Gastroesophageal sphincter (tissue), 4 donors: ENCODE data around the gene TTLL9. TPM values are rescaled to one million over a fixed set of nuclear protein-coding genes. Genes with fewer than 3 reads are reported as not detected.

Experiments
- ATAC-seq: fragments of 150-250 bp; one replicate; pipeline ENCODE4 v1.9.1; 2016; ENCODE audit warnings: mild to moderate bottlenecking, moderate library complexity
- H3K27ac ChIP-seq, 4 donors: fragments of 200-600 bp; sonication (generic) in 3 of 4; 1 replicate in 3 of 4; 2 replicates in 1 of 4; pipeline ENCODE4 v1.5.1; 2016 to 2019
- H3K27me3 ChIP-seq: fragments of 200-600 bp; sonication (generic); one replicate; pipeline ENCODE4 v1.5.1; 2019
- H3K36me3 ChIP-seq, 2 donors: fragments of 200-600 bp; sonication (generic); one replicate each; pipeline ENCODE4 v1.5.1; 2019; ENCODE audit warnings: control low read depth in 1 of 2
- H3K4me1 ChIP-seq, 3 donors: fragments of 200-600 bp; sonication (generic); 1 replicate in 2 of 3; 2 replicates in 1 of 3; pipeline ENCODE4 v1.5.1; 2016 to 2019; ENCODE audit warnings: control low read depth in 2 of 3
- H3K4me3 ChIP-seq, 2 donors: fragments of 200-600 bp; sonication (generic); one replicate each; pipeline ENCODE4 v1.5.1; 2019; ENCODE audit warnings: mild to moderate bottlenecking in 1 of 2, moderate library complexity in 1 of 2
- H3K9me3 ChIP-seq, 3 donors: fragments of 200-600 bp; sonication (generic); one replicate each; pipeline ENCODE4 v1.5.1; 2017 to 2019; ENCODE audit warnings: control low read depth in 2 of 3
- CTCF ChIP-seq, 4 experiments: fragments of 200-600 bp in 2 of 4; fragments of 450-650 bp in 2 of 4; sonication (generic) in 1 of 4; IDR thresholded peaks; one replicate each; pipeline ENCODE4 v1.5.1; 2017 to 2019; ENCODE audit warnings: antibody characterized with exemption in 4 of 4, mild to moderate bottlenecking in 2 of 4, moderate library complexity in 2 of 4
- EP300 ChIP-seq: sonication (generic); formaldehyde crosslinking; IDR thresholded peaks from one replicate; pipeline ENCODE4 v1.6.1; 2017; ENCODE audit warnings: antibody characterized with exemption, mild to moderate bottlenecking
- POLR2A ChIP-seq, 2 donors: fragments of 450-650 bp; IDR thresholded peaks; one replicate each; pipeline ENCODE4 v1.6.1; 2017; ENCODE audit warnings: antibody characterized with exemption in 2 of 2, mild to moderate bottlenecking in 2 of 2, moderate library complexity in 1 of 2
- POLR2AphosphoS5 ChIP-seq: sonication (generic); formaldehyde crosslinking; IDR thresholded peaks from one replicate; pipeline ENCODE4 v1.6.1; 2017; ENCODE audit warnings: antibody characterized with exemption
- WGBS, 2 donors: methylation state at CpG; one replicate each; pipeline ENCODE4 v1.1.5; 2018; ENCODE audit warnings: low coverage in 1 of 2; 5-methylcytosine and 5-hydroxymethylcytosine counted together
- total RNA-seq, 4 donors: library from RNA; depleted of rRNA; stranded (reverse); fragments of >200 nt; gene quantifications; one replicate each; pipeline ENCODE4 v1.1.0, GENCODE V29; 2016

Gene TTLL9
- total RNA-seq, 4 donors from 2014 or later = 0.47 TPM; not detected in 3

GRCh38 chr20:31844737-31845299 lies 25.6 kb upstream of the TTLL9 start:
- Histone ChIP-seq H3K27ac (peak overlapping the region in 3 of 4 donors; percentile 48 to 60 (median 54)), H3K36me3 (no peaks in the 10 kb centered on the region), H3K27me3 (peaks cover 14% of the 10 kb centered on the region), H3K4me3 (peak overlapping the region in 1 of 2 donors; percentile 35), H3K4me1 (peaks cover 0 to 46% (median 5%) of the 10 kb centered on the region in 3 donors), H3K9me3 (no peaks in the 10 kb centered on the region)
- WGBS, 2 donors = 100% methylated on average over 3 of the region's 28 CpGs; no CpG with 5 or more reads in 1 of the 2 donors
- no peak for ATAC-seq
- no peak for TF ChIP-seq POLR2AphosphoS5
- TF ChIP-seq EP300 = no peak
- TF ChIP-seq CTCF (IDR thresholded peaks at IDR 0.05) = no peak
- no peak for TF ChIP-seq POLR2A (IDR thresholded peaks at IDR 0.05)

- Histone ChIP-seq H3K27me3 (peaks cover 19% of the 10 kb centered on the region), H3K4me1 (peaks cover 0 to 46% (median 5%) of the 10 kb centered on the region in 3 donors), H3K9me3 (no peaks in the 10 kb centered on the region), H3K4me3 (peak within 1 kb of the TSS in 1 of 2 donors; percentile 35), H3K27ac (peak within 1 kb of the TSS in 3 of 4 donors; percentile 48 to 60 (median 54)), H3K36me3 (no peaks in the 10 kb centered on the region)
- ATAC-seq = peak; percentile 65
- WGBS, 2 donors = 19% methylated on average over 3 of the region's 21 CpGs; no CpG with 5 or more reads in 1 of the 2 donors
- TF ChIP-seq EP300 (no peak), POLR2AphosphoS5 (no peak), POLR2A (IDR thresholded peaks at IDR 0.05) (no peak), CTCF (IDR thresholded peaks at IDR 0.05) (no peak)
Observed at GRCh38 chr20:31845300-31845863, 25.1 kb upstream of the TTLL9 start, which contains the start of gene FOXS1. FOXS1 (minus strand) TSS chr20:31845604; CDS start chr20:31845542, 62 bp downstream.

GRCh38 chr20:31846793-31847138 lies 23.7 kb upstream of the TTLL9 start:
- Histone ChIP-seq H3K27ac (no peak overlapping the region), H3K36me3 (no peaks in the 10 kb centered on the region), H3K9me3 (no peaks in the 10 kb centered on the region), H3K27me3 (peaks cover 33% of the 10 kb centered on the region), H3K4me3 (no peak overlapping the region), H3K4me1 (peaks cover 0 to 42% (median 5%) of the 10 kb centered on the region in 3 donors)
- no peak for ATAC-seq
- TF ChIP-seq POLR2A (IDR thresholded peaks at IDR 0.05) (no peak), EP300 (no peak), POLR2AphosphoS5 (no peak), CTCF (IDR thresholded peaks at IDR 0.05) (no peak)
- WGBS, 2 donors = no CpG with 5 or more reads among the region's 3 CpGs

GRCh38 chr20:31848088-31848999 lies 22.1 kb upstream of the TTLL9 start:
- Histone ChIP-seq H3K27me3 (peaks cover 49% of the 10 kb centered on the region), H3K27ac (no peak overlapping the region), H3K4me1 (peaks cover 0 to 34% (median 0%) of the 10 kb centered on the region in 3 donors), H3K4me3 (no peak overlapping the region), H3K9me3 (no peaks in the 10 kb centered on the region), H3K36me3 (no peaks in the 10 kb centered on the region)
- TF ChIP-seq EP300 (no peak), CTCF (IDR thresholded peaks at IDR 0.05) (no peak), POLR2A (IDR thresholded peaks at IDR 0.05) (no peak)
- 88 to 100% methylated on average over 1 to 7 of the region's 32 CpGs for WGBS, 2 donors
- no peak for ATAC-seq
